Daoy (cell line): ENCODE data around the gene ATP5PD. TPM values are rescaled to one million over a fixed set of nuclear protein-coding genes. Genes with fewer than 3 reads are reported as not detected.
"Not testable (repeated sequence)": the region's sequence is repeated elsewhere in the genome, so short reads cannot be mapped to it uniquely, and the experiment has no call there.

Experiments used
- DNase-seq: peaks from one replicate; pipeline ENCODE4 v3.0.0-alpha.2; 2015; ENCODE audit warnings: low read depth
- total RNA-seq: library from RNA; depleted of rRNA; stranded (reverse); fragments of >200 nt; shearing (Covaris generic); gene quantifications from 2 replicates; pipeline ENCODE4 v1.2.3, GENCODE V29; 2014

Gene ATP5PD
- total RNA-seq, 1 experiment from 2014 or later = 453 TPM

GRCh38 chr17:75051941-75052340 is 5.2 kb upstream of the ATP5PD start:
- no peak for DNase-seq

- DNase-seq = no peak
Observed at GRCh38 chr17:75049706-75050105, 2.9 kb upstream of the ATP5PD start.

- no peak for DNase-seq
Observed at GRCh38 chr17:75049057-75049456, 2.3 kb upstream of the ATP5PD start.

GRCh38 chr17:75048249-75048878 is 1.6 kb upstream of the ATP5PD start:
- no peak for DNase-seq

GRCh38 chr17:75047398-75048098 is 779 bp upstream of the ATP5PD start:
- peak; percentile 21 for DNase-seq

GRCh38 chr17:75045946-75046406 is 793 bp downstream of the ATP5PD start:
- not testable (repeated sequence) for DNase-seq

GRCh38 chr17:75044716-75045115 is 2.1 kb downstream of the ATP5PD start:
- DNase-seq = no peak

- DNase-seq = not testable (repeated sequence)
Observed at GRCh38 chr17:75043789-75044188, 3.0 kb downstream of the ATP5PD start.

- DNase-seq = no peak
Observed at GRCh38 chr17:75041656-75042280, 5.0 kb downstream of the ATP5PD start.

GRCh38 chr17:75039238-75039637 is 7.5 kb downstream of the ATP5PD start:
- DNase-seq = no peak

GRCh38 chr17:75036643-75037268 is 10.0 kb downstream of the ATP5PD start:
- peak; percentile 87 for DNase-seq

GRCh38 chr17:75034236-75034908 is 12.4 kb downstream of the ATP5PD start:
- DNase-seq = peak; percentile 97

- peak; percentile 96 for DNase-seq
Observed at GRCh38 chr17:75033346-75034235, 13.2 kb downstream of the ATP5PD start.

GRCh38 chr17:75032720-75033280 is 14.0 kb downstream of the ATP5PD start:
- DNase-seq = peak; percentile 37

- DNase-seq = peak; percentile 86
Observed at GRCh38 chr17:75031972-75032719, 14.6 kb downstream of the ATP5PD start.

GRCh38 chr17:75030161-75030560 is 16.6 kb downstream of the ATP5PD start:
- DNase-seq = no peak

GRCh38 chr17:75026650-75027049 is 20.1 kb downstream of the ATP5PD start:
- not testable (repeated sequence) for DNase-seq

- not testable (repeated sequence) for DNase-seq
Observed at GRCh38 chr17:75025398-75025734, 21.4 kb downstream of the ATP5PD start.

- DNase-seq = no peak
Observed at GRCh38 chr17:75024686-75025397, 21.9 kb downstream of the ATP5PD start.
